Measurements from ENCODE around the gene ADGRG1.

DNA sequence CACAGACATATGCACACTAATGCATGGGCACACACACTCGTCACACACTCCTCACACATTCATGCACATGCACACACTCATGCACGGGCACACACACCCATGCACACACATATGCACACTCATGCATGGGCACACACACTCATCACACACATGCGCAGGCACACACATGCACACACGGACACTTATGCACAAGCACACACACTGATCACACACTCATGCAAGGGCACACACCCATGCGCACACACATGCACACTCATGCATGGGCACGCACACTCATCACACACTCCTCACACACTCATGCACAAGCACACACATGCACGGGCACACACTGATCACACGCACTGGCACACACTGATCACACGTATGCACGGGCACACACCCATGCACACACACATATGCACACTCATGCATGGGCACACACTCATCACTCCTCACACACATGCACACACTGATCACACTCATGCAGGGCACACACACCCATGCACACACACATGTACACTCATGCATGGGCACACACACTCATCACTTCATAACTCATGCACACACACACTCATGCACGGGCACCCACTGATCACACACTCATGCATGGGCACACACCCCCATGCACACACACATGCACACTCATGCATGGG is 16.1 kb downstream of the ADGRG1 start:
- TF ChIP-seq, protein P1, sequence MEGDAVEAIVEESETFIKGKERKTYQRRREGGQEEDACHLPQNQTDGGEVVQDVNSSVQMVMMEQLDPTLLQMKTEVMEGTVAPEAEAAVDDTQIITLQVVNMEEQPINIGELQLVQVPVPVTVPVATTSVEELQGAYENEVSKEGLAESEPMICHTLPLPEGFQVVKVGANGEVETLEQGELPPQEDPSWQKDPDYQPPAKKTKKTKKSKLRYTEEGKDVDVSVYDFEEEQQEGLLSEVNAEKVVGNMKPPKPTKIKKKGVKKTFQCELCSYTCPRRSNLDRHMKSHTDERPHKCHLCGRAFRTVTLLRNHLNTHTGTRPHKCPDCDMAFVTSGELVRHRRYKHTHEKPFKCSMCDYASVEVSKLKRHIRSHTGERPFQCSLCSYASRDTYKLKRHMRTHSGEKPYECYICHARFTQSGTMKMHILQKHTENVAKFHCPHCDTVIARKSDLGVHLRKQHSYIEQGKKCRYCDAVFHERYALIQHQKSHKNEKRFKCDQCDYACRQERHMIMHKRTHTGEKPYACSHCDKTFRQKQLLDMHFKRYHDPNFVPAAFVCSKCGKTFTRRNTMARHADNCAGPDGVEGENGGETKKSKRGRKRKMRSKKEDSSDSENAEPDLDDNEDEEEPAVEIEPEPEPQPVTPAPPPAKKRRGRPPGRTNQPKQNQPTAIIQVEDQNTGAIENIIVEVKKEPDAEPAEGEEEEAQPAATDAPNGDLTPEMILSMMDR (IDR thresholded peaks at IDR 0.05), result no peak
- TF ChIP-seq POLR2A (IDR thresholded peaks at IDR 0.05), result no peak
